Sigmoid colon (tissue), 4 donors: ENCODE data around the gene CDK14.

Source experiments
- CTCF ChIP-seq, 4 experiments: fragments of 450-650 bp in 3 of 4; fragments of 200-600 bp in 1 of 4; IDR thresholded peaks; one replicate each; pipeline ENCODE4 v1.5.1; 2016 to 2019; ENCODE audit warnings: antibody characterized with exemption in 4 of 4, mild to moderate bottlenecking in 3 of 4, moderate library complexity in 2 of 4
- EP300 ChIP-seq, 4 donors: sonication (generic); formaldehyde crosslinking; IDR thresholded peaks; one replicate each; pipeline ENCODE4 v1.6.1; 2017; ENCODE audit warnings: antibody characterized with exemption in 4 of 4
- POLR2A ChIP-seq, 2 donors: fragments of 450-650 bp; IDR thresholded peaks; one replicate each; pipeline ENCODE4 v1.6.1; 2016; ENCODE audit warnings: antibody characterized with exemption in 2 of 2, mild to moderate bottlenecking in 2 of 2, moderate library complexity in 2 of 2
- POLR2AphosphoS5 ChIP-seq, 4 donors: sonication (generic); formaldehyde crosslinking; IDR thresholded peaks; one replicate each; pipeline ENCODE4 v1.6.1; 2017; ENCODE audit warnings: antibody characterized with exemption in 4 of 4

DNA sequence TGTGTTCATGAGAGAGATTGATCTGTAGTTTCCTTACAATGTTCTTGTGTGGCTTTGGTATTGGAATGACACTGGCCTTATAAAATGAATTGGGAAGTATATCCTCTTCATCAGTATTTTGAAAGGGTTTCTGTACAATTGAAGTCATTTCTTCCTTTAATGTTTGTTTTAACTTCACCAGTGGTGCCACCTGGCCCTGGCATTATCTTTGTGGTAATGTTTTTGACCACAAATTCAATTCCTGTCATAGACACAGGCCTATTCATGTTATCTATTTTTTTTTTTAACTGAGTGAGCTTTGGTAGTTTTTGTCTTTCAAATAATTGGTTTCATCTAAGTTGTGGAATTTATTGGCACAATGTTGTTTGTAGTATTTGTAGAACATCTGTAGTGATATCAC is 127.7 kb downstream of the CDK14 start:
- TF ChIP-seq EP300 (IDR thresholded peaks at IDR 0.05): no peak
- no peak for TF ChIP-seq CTCF (IDR thresholded peaks at IDR 0.05)
- no peak for TF ChIP-seq POLR2A (IDR thresholded peaks at IDR 0.05)
- TF ChIP-seq POLR2AphosphoS5 (IDR thresholded peaks at IDR 0.05): no peak
